ENCODE results near the gene LCMT1.

- TF ChIP-seq CTCF (conservative IDR thresholded peaks at IDR 0.05) = no peak
- no peak for TF ChIP-seq ZFX (IDR thresholded peaks at IDR 0.05)
Observed at GRCh38 chr16:25189305-25189704, 77.8 kb downstream of the LCMT1 start.
